ENCODE results near the gene ACTG1. TPM values are rescaled to one million over a fixed set of nuclear protein-coding genes. Genes with fewer than 3 reads are reported as not detected.
A peak's percentile ranks its signal among the peaks of the same experiment; 100 is the strongest.

ACTG1 gene
- total and polyA plus RNA-seq, 2 of the 13 experiments (the other 11 are each of a cell fraction or from before 2014, with no cell fraction given): 973 to 1,138 TPM

GRCh38 chr17:81513753-81514488 lies 1.3 kb upstream of the ACTG1 start:
- H3K36me3 ChIP-seq (replicated peaks in 1 of 2; ENCODE audit: control insufficient read depth in 1 of 2, insufficient read depth in 2 of 2, low read length in 2 of 2): peaks cover 14 to 23% of the 10 kb centered on the region in 2 experiments
- ATAC-seq (peak; percentile 60), DNase-seq (ENCODE audit: low spot score) (peak; percentile 72), FAIRE-seq (no peak)
- POLR2A ChIA-PET: interaction anchor here (0.6 to 4.3 kb wide), 12 partner anchors 10 to 291 kb away, joined by 3 to 27 read pairs (median 4); partner anchors contain the start of genes BAHCC1, CEP131, FAAP100 and NDUFAF8
- whole genome bisulfite sequencing (ENCODE audit: low lambda C conversion rate): under 1% methylated on average over 33 of the region's 64 CpGs
- BruUV-seq (replicated peaks): TSS peak; percentile 37
- CTCF ChIA-PET (ENCODE audit: low intra/inter-chr PET ratio, low total read pairs): no interaction called here
- H3K27me3 ChIP-seq (ENCODE audit: control insufficient read depth in 1 of 2, insufficient read depth in 2 of 2, low read length in 2 of 2): no peaks in the 10 kb centered on the region; a peak in 1 of 5 replicates
- H4K20me1 ChIP-seq (ENCODE audit: insufficient read depth, low read length): peaks cover 34% of the 10 kb centered on the region
- intact Hi-C loops (cut with micrococcal nuclease; ENCODE audit: unreplicated experiment) (loop anchor here (10.0 kb wide), 1 partner anchor 119 kb away; the partner anchor contains the start of gene BAHCC1), in situ Hi-C loops (cut with HindIII; ENCODE audit: extremely low pct_ligation_motif_present, low pct_unique_long_range_greater_than_20kb) (no loop called here)
- H3K9ac ChIP-seq (ENCODE audit: insufficient read depth, low read depth, low read length): peak overlapping the region; percentile 99
- H2AFZ ChIP-seq (ENCODE audit: low read length): no peak overlapping the region
- peak overlapping the region; percentile 97 for H3K4me2 ChIP-seq (ENCODE audit: low read depth, low read length)
- H3K79me2 ChIP-seq (ENCODE audit: insufficient read depth, low read length): peaks cover 26% of the 10 kb centered on the region
- peaks cover 55% of the 10 kb centered on the region for H3K4me1 ChIP-seq (ENCODE audit: insufficient read depth, low read length)
- H3K9me3 ChIP-seq (ENCODE audit: low read length): no peaks in the 10 kb centered on the region
- H3K27ac ChIP-seq (ENCODE audit: extremely low read length, insufficient read depth, low read length): peak overlapping the region; percentile 86
- peak overlapping the region; percentile 54 to 88 (median 75) for H3K4me3 ChIP-seq (replicated peaks in 1 of 3; ENCODE audit: insufficient read depth in 1 of 3, low read depth in 2 of 3, low read length in 3 of 3)
- TF ChIP-seq WIZ (CRISPR knock-in tag; IDR thresholded peaks at IDR 0.05) (peak; percentile 64; the same call in 1 of the 2 replicates), CREM (IDR thresholded peaks at IDR 0.05) (0 out of 2 replicates have a peak, but pooled peaks have one; percentile 25), CREM (CRISPR knock-in tag; IDR thresholded peaks at IDR 0.05) (no peak), ZNF512B (CRISPR knock-in tag; IDR thresholded peaks at IDR 0.05; ENCODE audit: borderline replicate concordance) (no peak), NFRKB (IDR thresholded peaks at IDR 0.05) (no peak), DNMT3B (CRISPR knock-in tag; conservative IDR thresholded peaks at IDR 0.05) (no peak), ZIK1 (CRISPR knock-in tag; IDR thresholded peaks at IDR 0.05; ENCODE audit: borderline replicate concordance, low read depth) (0 out of 2 replicates have a peak, but pooled peaks have one; percentile 14), MAFK (conservative IDR thresholded peaks at IDR 0.05 in 1 of 2, IDR thresholded peaks at IDR 0.05 in 1 of 2; ENCODE audit: low read length in 2 of 2) (no peak), GTF3A (CRISPR knock-in tag; conservative IDR thresholded peaks at IDR 0.05) (no peak), IKZF4 (CRISPR knock-in tag; IDR thresholded peaks at IDR 0.05; ENCODE audit: borderline replicate concordance, low read depth, not compliant biosample characterization) (no peak), ZFYVE20 (CRISPR knock-in tag; IDR thresholded peaks at IDR 0.05; ENCODE audit: borderline replicate concordance, low read depth) (no peak), ARID4A (CRISPR knock-in tag; IDR thresholded peaks at IDR 0.05; ENCODE audit: borderline replicate concordance) (peak; percentile 45), KDM5A (IDR thresholded peaks at IDR 0.05; ENCODE audit: borderline replicate concordance, low read length) (no peak), ZNF263 (CRISPR knock-in tag; IDR thresholded peaks at IDR 0.05) (no peak; the same call in 1 of the 2 replicates)
